Posterior cingulate gyrus (tissue), 11 donors: Measurements from ENCODE around the gene NAIF1.
"Not testable (repeated sequence)": the region's sequence is repeated elsewhere in the genome, so short reads cannot be mapped to it uniquely, and the experiment has no call there.

ENCODE experiments used
- DNase-seq, 10 donors: peaks; one replicate each; pipeline versions ENCODE4 v3.0.0 to v3.0.0-alpha.2; 2020 to 2021; ENCODE audit warnings: mixed read lengths in 3 of 10
- intact Hi-C: fragments of 100-400 bp; cut with DNase I; formaldehyde crosslinking; loops from one replicate; pipeline ENCODE4 v1.15.1; 2023

Gene NAIF1

DNA sequence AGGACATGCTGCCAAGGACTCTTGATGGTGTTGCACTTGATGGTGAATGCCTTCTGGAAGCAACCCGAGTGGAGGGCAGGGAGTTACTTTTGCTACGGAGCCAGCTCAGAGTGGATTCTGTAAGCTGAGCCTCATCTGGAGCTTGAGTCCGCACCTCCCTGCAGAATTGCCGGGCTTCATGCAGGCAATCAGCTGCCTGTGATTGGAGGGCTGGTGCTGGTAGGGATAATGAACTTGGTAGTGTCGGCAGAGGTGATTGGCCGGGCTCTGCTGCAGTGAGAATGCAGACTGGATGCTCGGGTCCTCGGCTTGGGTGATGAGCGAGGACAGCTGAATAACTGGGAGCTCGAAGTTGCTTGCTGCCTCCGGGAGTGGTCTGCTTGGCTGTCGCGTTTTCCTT lies 24.0 kb upstream of the NAIF1 start:
- peak; percentile 76 to 99 (median 92) for DNase-seq
- intact Hi-C loops, result loop anchor here (10.0 kb wide), 1 partner anchor 146 kb away; no protein-coding TSS in a partner anchor

DNA sequence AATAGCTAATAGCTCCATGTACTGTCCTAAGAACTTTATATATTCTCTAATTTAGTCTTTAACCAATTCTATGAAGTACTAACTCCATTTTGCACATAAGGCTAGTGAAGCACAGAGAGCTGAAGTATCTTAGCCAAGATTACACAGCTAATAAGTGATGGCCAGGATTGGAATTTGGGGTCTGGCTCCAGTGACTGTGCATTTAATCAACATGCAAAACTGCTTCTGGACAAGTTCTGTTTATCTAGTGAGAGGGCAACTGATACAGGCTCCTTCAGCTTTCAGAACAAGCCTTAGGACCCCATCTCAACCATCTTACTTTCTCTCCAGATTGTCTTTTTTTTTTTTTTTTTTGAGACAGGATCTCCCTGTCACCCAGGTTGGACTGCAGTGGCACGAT lies 22.2 kb upstream of the NAIF1 start:
- intact Hi-C loops, result no loop called here

DNA sequence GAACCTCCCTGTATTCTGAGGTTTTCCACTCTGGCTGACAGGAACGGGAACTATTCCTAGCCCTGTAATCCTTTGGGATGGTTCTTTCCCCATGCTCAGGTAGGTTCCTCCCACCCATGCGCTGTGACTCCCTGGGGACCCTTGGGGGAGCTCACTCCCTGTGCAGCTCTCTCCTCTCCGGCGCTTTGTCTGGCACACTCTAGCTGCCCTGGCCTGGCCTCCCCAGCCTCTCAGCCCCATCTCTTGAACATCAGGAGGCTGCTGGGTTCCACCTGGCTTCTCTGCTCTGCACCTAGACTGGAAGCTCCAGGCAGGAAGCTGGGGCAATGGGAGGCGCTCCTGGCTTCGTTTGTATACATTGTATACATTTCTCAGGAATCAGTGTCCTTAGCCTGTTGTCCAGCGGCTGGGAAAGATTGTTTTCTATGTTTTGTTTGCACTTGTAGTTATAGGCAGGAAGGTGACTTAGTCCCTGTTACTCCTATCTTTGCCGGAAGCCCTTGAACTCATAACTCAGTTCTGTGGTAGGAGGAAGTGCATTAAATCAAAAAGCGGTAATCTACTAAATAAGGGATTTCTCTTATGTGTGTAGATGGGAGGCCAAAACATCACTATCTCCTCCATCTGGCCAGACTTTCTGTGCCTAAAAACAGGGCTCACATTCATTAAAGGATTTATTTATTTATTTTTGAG lies 21.3 kb upstream of the NAIF1 start:
- intact Hi-C loops, result no loop called here
- peak in 1 of 10 donors; percentile 49 for DNase-seq

More for the DNA sequence above, 22.2 kb upstream of the NAIF1 start:
- DNase-seq, result no peak

DNA sequence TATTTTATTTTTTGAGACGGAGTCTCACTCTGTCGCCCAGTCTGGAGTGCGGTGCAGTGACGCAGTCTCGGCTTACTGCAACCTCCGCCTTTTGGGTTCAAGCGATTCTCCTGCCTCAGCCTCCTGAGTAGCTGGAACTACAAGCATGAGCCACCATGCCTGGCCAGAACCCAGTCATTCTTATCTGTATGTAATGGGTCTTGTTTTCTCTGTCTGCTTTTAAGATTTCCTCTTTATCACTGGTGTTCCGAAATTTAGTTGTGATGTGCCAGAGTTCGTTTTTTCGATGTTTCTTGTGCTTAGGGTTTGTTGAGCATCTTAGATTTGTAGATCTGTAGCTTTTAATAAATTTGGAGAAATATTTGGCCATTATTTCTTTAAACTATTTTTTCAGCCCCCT lies 20.1 kb upstream of the NAIF1 start:
- no peak for DNase-seq
- intact Hi-C loops, result no loop called here

DNA sequence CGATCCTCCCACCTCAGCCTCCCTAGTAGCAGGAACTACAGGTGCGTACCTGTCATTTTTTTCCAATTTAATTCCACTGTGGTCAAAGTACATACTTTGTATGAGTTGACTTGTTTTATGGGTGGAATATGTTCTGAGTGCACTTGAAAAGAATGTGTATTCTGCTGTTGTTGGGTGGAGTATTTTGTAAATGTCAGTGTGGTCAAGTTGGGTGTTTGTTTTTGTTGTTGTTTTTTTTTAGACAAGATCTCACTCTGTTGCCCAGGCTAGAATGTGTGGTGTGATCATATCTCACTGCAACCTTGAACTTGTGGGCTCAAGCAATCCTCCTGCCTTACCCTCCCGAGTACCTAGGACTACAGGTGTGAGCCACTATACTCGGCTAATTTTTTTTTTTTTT lies 18.8 kb upstream of the NAIF1 start:
- intact Hi-C loops, result no loop called here
- DNase-seq, result no peak

DNA sequence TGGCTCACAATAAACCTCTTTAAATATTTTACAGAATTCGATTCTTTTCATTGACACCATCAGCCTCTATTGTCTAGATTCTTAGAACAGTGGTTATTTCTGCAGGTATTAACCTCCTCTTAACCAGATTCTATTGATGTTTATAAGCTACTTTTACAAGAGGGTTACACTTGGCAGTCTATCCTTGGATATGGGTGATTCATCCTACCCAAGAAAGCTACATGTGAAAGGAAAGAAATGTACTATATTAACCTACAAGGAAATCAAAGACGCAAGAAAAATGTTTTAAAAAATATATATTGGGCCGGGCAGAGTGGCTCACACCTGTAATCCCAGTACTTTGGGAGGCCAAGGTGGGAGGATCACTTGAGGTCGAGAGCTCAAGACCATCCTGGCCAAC lies 17.6 kb upstream of the NAIF1 start:
- intact Hi-C loops, result no loop called here
- DNase-seq, result no peak

DNA sequence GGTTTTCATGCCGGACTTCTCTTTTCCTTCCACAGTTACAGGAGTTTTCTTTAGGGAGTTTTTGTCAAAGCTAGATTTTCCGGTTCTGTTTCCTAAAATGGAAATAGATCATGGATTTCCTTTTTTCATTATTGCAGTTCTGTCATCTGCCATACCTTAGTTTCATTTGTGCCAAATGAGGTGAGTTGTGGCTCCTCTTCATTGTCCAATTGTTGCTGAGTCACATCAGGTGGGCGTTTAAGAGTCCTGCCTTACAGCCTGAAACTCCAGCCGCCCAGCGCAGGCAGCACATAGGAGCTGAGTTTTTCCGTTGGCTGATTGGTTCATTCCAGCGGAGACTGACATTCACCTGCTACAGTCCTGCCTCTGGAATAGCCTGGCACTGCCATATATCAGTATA lies 15.0 kb upstream of the NAIF1 start:
- peak in 1 of 10 donors; percentile 64 for DNase-seq
- intact Hi-C loops, result no loop called here

DNA sequence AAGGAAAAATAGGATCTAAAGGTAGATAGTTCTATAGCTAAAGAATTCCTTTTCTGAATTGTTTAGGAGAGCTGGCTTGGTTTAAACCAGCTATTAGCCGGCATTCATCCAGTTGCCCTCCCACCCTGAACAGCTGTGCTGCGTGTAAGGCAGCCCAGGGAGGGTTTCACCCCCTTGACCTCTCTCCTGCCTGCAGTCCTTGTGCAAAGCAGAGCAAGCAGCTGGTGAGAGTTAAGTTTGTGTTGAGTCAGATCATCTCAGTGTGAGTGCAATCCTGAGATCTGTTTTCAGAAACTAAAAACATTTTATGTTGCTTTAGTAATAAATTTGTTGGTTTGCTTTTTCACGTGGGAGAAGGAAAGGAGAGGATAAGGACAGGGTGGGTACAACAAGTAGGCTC lies 13.9 kb upstream of the NAIF1 start:
- intact Hi-C loops, result no loop called here
- no peak for DNase-seq

DNA sequence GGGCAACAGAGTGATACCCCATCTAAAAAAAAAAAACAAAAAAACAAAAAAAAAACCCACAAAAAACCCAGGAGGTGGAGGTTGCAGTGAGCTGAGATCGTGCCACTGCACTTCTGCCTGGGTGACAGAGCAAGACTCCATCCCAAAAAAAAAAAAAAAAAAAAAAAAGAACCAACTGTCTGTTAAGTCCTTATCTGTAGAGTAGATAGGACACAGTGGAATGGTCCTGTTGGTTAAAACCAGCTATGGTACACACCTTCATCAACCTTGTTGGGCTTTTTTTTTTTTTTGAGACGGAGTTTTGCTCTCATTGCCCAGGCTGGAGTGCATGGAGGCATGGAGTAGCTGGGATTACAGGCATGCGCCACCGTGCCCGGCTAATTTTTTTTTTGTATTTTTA lies 13.1 kb upstream of the NAIF1 start:
- intact Hi-C loops, result no loop called here
- DNase-seq, result no peak

DNA sequence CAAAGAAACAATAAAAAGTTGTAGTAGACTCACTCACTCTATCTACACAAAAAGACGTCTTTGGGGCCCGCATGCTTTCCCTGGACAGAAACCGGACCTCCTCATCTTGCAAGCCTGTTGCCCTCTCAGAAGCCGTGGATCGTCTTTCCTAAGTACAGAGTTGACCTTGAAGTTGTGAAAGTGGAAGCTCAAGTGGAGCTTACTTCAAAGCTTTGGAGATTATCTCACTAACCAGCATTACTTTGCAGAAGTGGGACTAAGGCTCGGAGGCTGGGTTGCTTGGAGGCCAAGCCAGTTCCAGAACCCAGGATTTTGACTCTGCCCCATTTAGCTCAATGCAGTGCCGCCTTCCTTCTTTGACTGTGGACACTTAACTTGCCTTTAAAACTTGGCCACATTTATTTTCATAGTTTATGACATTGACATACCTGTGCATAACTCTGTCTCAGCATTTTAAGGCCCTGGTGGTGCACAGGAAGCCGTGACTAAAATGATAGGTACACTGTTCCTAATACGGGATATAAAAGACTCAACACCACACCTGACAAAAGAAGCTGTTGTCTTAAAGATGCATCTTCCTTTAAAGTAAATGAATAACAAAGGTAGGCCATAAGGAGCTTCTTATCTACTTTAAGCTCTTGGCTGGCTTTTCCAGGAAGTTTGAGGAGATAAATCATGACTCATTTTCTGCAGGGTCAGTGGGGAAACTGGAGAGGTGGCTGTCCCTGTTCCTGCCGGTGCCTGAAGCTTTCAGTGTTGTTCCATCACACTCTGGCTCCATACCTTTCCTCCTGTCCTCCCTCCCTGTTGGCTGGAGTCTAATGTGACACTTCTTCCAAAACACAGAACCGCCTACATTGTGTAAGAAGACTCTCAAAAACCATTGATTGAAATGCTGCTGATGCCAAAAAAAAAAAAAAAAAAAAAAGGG lies 11.6 kb upstream of the NAIF1 start:
- DNase-seq, result no peak
- intact Hi-C loops, result no loop called here

DNA sequence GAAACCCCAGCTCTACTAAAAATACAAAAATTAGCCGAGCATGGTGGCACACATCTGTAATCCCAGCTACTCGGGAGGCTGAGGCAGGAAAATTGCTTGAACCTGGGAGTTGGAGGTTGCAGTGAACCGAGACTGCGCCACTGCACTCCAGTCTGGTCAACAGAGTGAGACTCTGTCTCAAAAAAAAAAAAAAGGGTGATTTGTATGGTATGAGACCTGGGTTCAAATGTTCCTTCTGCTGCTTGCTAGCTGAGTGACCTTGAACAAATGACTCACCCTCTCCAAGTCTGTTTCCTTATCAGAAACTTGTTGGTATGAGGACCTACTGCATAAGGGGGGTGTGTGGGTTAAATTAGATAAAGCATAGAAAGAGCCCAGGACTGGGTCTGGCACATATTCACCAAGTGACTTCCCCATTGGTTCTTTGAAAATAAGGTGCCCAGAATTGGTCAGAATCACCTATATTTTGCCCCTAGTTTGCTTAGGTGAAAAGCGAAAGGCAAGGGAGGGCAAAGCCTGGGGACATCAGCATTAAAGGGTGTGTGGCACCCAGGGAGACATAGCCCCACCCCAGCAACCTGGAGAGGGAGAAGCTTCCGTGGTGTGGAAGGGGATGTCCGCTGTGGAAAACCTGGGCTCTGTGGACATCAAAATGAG lies 10.9 kb upstream of the NAIF1 start:
- no peak for DNase-seq
- intact Hi-C loops, result no loop called here

DNA sequence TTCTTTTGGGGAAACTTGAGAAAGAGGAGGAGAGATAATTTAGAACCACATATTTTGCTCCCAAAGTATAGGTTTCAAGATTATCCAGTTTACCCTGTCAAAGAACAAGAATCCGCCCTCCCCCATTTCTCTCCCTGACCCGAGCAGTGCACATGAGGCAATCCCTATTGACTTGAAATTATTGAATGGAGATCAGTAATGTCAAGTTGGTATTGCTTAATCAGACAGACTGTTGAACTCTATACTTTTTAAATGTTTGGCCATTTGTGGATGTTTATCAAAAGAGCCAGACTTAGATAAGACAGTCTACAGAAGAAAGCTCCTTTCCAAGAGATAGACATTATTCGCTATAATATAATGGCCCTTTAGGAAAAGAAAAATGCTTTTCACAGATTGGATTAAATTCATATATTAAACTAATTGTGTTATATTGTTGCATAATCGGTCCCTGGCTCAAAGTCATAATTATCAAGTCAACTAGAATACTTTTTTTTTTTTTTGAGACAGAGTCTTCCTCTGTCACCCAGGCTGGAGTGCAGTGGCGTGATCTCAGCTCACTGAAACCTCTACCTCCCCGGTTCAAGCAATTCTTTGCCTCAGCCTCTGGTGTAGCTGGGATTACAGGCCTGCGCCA lies 6.2 kb upstream of the NAIF1 start:
- DNase-seq, result no peak

DNA sequence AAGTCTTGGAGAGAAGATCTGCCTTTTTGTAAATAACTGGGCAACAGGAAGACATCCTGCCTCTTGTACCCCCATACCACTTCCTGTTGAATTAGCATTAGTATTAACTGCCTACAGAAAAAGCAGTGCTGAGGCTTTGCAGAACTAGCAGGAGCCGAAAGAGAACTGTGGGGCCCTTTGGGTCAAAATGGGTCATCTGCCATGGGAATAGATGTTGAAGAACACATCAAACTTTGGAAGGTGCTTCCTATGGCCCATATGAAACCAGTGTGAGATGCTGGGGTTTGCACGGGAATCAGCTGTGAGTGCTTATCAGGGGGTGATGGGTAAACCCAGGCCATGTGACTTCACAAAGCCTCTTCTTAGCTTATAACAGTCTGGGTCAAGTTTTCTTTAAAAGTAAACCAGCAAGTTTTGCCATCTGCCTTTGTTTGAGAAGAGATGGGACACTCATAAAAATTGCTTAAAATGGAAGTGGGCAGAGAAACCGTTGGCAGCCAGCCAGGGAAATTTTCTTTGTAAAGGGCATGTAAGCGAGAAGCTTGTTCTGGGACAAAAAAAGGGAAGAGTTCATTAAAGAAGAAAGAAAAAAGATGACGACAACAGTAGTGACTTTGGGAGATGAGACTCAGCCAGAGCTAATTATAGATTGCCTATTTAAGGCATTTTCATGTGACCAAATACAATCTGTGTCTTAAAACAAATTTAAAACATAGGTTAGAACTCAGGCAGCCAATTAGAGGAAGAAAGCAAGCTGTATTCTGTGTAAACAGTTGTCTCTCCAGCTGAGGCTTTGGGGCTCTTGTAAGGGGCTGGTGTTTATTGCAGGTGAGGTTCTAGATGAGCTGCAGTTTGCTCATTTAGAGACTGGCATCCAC lies 5.3 kb upstream of the NAIF1 start:
- peak in 7 of 10 donors; percentile 31 to 78 (median 59) for DNase-seq
- intact Hi-C loops, result no loop called here

More for the DNA sequence above, 6.2 kb upstream of the NAIF1 start:
- intact Hi-C loops, result no loop called here

DNA sequence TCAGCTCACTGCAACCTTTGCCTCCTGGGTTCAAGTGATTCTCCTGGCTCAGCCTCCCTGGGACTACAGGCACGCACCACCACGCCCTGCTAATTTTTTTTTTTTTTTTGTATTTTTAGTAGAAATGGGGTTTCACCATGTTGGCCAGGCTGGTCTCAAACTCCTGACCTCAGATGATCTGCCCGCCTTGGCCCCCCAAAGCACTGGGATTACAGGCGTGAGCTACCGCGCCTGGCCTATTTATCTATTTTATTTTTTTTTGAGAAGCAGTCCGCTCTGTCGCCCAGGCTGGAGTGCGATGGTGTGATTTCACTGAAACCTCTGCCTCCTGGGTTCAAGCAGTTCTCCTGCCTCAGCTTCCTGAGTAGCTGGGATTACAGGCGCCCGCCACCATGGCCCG lies 4.4 kb upstream of the NAIF1 start:
- peak in 1 of 10 donors; percentile 11 for DNase-seq
- intact Hi-C loops, result not testable (repeated sequence)

DNA sequence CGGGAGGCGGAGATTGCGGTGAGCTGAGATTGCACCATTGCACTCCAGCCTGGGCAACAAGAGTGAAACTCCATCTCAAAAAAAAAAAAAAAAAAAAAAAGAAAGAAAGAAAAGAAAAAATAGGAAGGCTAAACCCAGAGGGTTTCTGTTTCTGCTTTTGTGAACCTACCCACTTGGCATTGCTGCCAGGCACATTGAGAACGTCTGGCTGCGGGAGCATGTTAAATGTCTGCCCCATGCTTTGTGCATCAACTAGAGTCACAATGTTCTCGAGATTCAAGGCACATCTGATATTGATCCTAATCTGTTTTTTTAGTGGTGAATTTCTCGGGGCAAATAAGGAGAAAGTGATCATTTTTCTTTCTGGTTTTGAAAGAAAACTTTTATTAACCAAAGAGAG lies 3.8 kb upstream of the NAIF1 start:
- no peak for DNase-seq
- intact Hi-C loops, result no loop called here

DNA sequence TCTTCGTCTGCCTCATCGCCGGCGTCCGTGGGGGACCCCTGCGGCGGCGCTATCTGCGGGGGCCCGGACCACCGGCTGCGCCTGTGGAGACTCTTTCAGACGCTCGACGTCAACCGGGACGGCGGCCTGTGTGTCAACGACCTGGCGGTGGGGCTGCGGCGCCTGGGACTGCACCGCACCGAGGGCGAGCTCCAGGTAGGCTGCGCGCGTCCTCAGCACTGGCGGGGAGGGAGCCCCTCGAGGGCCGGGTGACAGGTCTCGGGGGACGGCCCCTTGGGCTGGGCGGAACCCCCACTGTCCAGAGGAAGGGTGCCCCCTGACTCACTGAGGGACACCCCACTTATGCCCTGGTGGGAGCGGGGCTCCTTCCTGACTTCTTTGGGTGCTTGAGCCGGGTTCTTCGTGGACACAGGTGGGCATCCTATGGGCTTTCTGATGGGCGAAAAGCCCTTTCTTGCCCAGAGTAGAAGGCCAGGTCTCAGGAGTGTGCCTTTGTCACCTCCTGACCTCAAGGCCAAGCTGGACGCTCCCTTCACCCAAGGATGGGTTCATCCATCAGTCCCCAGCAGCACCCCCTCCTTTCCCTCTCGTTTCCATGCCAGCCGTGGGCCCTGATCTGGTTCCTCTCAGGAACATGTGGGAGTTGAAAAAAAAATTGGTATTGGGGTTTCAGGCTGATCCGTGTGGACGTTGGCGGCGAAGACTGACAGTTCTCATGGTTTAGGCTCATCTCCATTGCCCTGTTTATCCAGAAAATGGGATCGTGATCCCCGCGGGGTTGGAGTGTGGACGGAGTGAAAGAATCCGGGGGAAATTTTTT lies 1.5 kb upstream of the NAIF1 start:
- peak in 3 of 10 donors; percentile 10 to 92 (median 78) for DNase-seq
- intact Hi-C loops, result no loop called here

DNA sequence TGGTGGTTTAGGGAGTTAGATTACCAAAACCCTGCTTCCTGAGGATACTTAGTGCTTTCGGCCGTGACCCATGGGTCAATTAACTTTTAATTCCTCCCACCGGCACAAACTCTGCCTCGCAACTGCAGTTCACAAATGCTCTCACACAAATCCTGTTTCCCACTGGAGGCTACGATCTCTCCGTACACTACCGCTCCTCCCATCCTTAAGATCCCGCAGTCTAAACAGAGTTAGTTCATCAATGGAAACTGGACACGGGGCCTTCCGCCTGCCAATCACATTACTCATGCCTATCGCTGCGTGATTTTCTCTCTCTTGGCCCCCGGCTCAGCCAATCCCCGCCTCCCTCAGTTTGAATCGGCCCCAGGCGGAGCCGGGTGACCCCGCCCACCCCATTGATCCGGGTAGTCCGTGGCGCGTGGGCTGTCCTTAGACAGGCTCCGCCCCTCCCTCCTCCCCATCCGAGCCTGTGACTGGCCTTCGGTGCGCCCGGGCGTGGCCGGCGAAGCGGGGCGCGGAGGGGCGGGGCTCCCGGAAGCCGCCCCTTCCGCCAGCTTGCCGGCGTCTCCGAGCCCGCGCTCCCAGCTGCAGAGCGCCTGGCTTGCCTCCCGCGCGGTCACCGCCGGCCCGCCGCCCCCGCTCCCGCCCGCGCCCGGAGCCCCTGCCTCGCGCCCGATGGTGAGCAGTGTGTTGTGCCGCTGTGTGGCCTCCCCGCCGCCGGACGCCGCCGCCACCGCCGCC lies 695 bp upstream of the NAIF1 start, which contains the start of gene SLC25A25:
SLC25A25 (plus strand) TSS at position 588 of the 741 bp plus-strand sequence; CDS start at position 676, 88 bp downstream.
- intact Hi-C loops, result no loop called here
- peak; percentile 98 to 100 (median 99) for DNase-seq
